ENCODE data around the gene SEMA3C. TPM values are rescaled to one million over a fixed set of nuclear protein-coding genes. Genes with fewer than 3 reads are reported as not detected.

SEMA3C gene
- total RNA-seq, 1 experiment from 2014 or later, result 232 TPM

GRCh38 chr7:80916770-80917741, 1.8 kb downstream of the SEMA3C start:
- TF ChIP-seq SIN3A (IDR thresholded peaks at IDR 0.05; ENCODE audit: borderline replicate concordance, insufficient read depth, low read depth, low read length), result no peak
- TF ChIP-seq REST (IDR thresholded peaks at IDR 0.05; ENCODE audit: insufficient read depth in 1 of 2, low read depth in 2 of 2, low read length in 1 of 2), result no peak
- 0 out of 2 replicates have a peak, but pooled peaks have one; percentile 49 for TF ChIP-seq POLR2AphosphoS5 (IDR thresholded peaks at IDR 0.05; ENCODE audit: low read depth, low read length)
- TF ChIP-seq TCF7L2 (IDR thresholded peaks at IDR 0.05; ENCODE audit: low read depth, low read length), result no peak; the same call in 1 of the 2 replicates
- peak; percentile 66; the same call in 1 of the 2 replicates for TF ChIP-seq CTCF (IDR thresholded peaks at IDR 0.05)
- no peaks in the 10 kb centered on the region for H3K27me3 ChIP-seq (ENCODE audit: control insufficient read depth, insufficient read depth, low read length)
- H3K4me3 ChIP-seq (ENCODE audit: low read depth in 2 of 2, low read length in 2 of 2), result peak overlapping the region; percentile 95 to 99
- ChIA-PET POLR2A (no interaction called here), CTCF (interaction anchor here (0.9 kb wide), 1 partner anchor 553 kb away, joined by 3 read pairs; no protein-coding TSS in a partner anchor)
- peaks cover 52% of the 10 kb centered on the region for H3K4me1 ChIP-seq (ENCODE audit: control insufficient read depth, insufficient read depth, low read length)
- H3K9me3 ChIP-seq (ENCODE audit: control insufficient read depth, insufficient read depth, low read depth, low read length), result no peaks in the 10 kb centered on the region
- H3K36me3 ChIP-seq (ENCODE audit: control insufficient read depth, insufficient read depth, low read length), result peaks cover 27% of the 10 kb centered on the region
- in situ Hi-C loops (cut with HindIII; ENCODE audit: low pct_unique_long_range_greater_than_20kb, low sequenced_read_pairs), result no loop called here
- peak overlapping the region; percentile 100 for H3K27ac ChIP-seq (ENCODE audit: low read length)
- ATAC-seq (no peak), DNase-seq (ENCODE audit: low read depth, low spot score) (peak; percentile 96)
- no TSS peak for BruUV-seq (replicated peaks)
- intact Hi-C loops (cut with micrococcal nuclease; ENCODE audit: unreplicated experiment), result loop anchor here (5.0 kb wide), 2 partner anchors 530 to 555 kb away; no protein-coding TSS in a partner anchor

- Histone ChIP-seq H3K27ac (ENCODE audit: low read length) (peak overlapping the region; percentile 87), H3K9me3 (ENCODE audit: control insufficient read depth, insufficient read depth, low read depth, low read length) (no peaks in the 10 kb centered on the region), H3K27me3 (ENCODE audit: control insufficient read depth, insufficient read depth, low read length) (no peaks in the 10 kb centered on the region), H3K4me1 (ENCODE audit: control insufficient read depth, insufficient read depth, low read length) (peaks cover 83% of the 10 kb centered on the region), H3K4me3 (ENCODE audit: low read depth in 2 of 2, low read length in 2 of 2) (no peak overlapping the region), H3K36me3 (ENCODE audit: control insufficient read depth, insufficient read depth, low read length) (peaks cover 24% of the 10 kb centered on the region)
- ChIA-PET POLR2A (interaction anchor here (0.6 to 1.2 kb wide), 4 partner anchors 9 to 509 kb away, joined by 3 to 10 read pairs (median 5); partner anchors contain the start of gene SEMA3C), CTCF (no interaction called here)
- DNase-seq (ENCODE audit: low read depth, low spot score) (no peak), ATAC-seq (no peak)
- no TSS peak for BruUV-seq (replicated peaks)
- in situ Hi-C loops (cut with HindIII; ENCODE audit: low pct_unique_long_range_greater_than_20kb, low sequenced_read_pairs), result no loop called here
- intact Hi-C loops (cut with micrococcal nuclease; ENCODE audit: unreplicated experiment), result no loop called here
- no peak for TF ChIP-seq TCF7L2 (IDR thresholded peaks at IDR 0.05; ENCODE audit: low read depth, low read length)
- peak; percentile 74; the same call in 1 of the 2 replicates for TF ChIP-seq POLR2AphosphoS5 (IDR thresholded peaks at IDR 0.05; ENCODE audit: low read depth, low read length)
These were observed 8.6 kb downstream of the SEMA3C start for GRCh38 chr7:80910228-80910627.

Data from Panc1 (cell line).